ENCODE data around the gene MYO1E. TPM values are rescaled to one million over a fixed set of nuclear protein-coding genes. Genes with fewer than 3 reads are reported as not detected.

MYO1E gene
- total and polyA plus RNA-seq, 2 of the 8 experiments (the other 6 are each of a cell fraction or from before 2014, with no cell fraction given): 19.6 to 142 TPM

GRCh38 chr15:59168536-59168935, 204.1 kb downstream of the MYO1E start (continued):
- TF ChIP-seq RFX5 (IDR thresholded peaks at IDR 0.05; ENCODE audit: borderline replicate concordance, low read depth, low read length): no peak
- no peak for TF ChIP-seq SIN3A (conservative IDR thresholded peaks at IDR 0.05 in 1 of 2, IDR thresholded peaks at IDR 0.05 in 1 of 2; ENCODE audit: low read depth in 1 of 2, low read length in 2 of 2)
- TF ChIP-seq, protein P1, sequence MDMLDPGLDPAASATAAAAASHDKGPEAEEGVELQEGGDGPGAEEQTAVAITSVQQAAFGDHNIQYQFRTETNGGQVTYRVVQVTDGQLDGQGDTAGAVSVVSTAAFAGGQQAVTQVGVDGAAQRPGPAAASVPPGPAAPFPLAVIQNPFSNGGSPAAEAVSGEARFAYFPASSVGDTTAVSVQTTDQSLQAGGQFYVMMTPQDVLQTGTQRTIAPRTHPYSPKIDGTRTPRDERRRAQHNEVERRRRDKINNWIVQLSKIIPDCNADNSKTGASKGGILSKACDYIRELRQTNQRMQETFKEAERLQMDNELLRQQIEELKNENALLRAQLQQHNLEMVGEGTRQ (IDR thresholded peaks at IDR 0.05; ENCODE audit: low read length): no peak
- TF ChIP-seq, protein P2, sequence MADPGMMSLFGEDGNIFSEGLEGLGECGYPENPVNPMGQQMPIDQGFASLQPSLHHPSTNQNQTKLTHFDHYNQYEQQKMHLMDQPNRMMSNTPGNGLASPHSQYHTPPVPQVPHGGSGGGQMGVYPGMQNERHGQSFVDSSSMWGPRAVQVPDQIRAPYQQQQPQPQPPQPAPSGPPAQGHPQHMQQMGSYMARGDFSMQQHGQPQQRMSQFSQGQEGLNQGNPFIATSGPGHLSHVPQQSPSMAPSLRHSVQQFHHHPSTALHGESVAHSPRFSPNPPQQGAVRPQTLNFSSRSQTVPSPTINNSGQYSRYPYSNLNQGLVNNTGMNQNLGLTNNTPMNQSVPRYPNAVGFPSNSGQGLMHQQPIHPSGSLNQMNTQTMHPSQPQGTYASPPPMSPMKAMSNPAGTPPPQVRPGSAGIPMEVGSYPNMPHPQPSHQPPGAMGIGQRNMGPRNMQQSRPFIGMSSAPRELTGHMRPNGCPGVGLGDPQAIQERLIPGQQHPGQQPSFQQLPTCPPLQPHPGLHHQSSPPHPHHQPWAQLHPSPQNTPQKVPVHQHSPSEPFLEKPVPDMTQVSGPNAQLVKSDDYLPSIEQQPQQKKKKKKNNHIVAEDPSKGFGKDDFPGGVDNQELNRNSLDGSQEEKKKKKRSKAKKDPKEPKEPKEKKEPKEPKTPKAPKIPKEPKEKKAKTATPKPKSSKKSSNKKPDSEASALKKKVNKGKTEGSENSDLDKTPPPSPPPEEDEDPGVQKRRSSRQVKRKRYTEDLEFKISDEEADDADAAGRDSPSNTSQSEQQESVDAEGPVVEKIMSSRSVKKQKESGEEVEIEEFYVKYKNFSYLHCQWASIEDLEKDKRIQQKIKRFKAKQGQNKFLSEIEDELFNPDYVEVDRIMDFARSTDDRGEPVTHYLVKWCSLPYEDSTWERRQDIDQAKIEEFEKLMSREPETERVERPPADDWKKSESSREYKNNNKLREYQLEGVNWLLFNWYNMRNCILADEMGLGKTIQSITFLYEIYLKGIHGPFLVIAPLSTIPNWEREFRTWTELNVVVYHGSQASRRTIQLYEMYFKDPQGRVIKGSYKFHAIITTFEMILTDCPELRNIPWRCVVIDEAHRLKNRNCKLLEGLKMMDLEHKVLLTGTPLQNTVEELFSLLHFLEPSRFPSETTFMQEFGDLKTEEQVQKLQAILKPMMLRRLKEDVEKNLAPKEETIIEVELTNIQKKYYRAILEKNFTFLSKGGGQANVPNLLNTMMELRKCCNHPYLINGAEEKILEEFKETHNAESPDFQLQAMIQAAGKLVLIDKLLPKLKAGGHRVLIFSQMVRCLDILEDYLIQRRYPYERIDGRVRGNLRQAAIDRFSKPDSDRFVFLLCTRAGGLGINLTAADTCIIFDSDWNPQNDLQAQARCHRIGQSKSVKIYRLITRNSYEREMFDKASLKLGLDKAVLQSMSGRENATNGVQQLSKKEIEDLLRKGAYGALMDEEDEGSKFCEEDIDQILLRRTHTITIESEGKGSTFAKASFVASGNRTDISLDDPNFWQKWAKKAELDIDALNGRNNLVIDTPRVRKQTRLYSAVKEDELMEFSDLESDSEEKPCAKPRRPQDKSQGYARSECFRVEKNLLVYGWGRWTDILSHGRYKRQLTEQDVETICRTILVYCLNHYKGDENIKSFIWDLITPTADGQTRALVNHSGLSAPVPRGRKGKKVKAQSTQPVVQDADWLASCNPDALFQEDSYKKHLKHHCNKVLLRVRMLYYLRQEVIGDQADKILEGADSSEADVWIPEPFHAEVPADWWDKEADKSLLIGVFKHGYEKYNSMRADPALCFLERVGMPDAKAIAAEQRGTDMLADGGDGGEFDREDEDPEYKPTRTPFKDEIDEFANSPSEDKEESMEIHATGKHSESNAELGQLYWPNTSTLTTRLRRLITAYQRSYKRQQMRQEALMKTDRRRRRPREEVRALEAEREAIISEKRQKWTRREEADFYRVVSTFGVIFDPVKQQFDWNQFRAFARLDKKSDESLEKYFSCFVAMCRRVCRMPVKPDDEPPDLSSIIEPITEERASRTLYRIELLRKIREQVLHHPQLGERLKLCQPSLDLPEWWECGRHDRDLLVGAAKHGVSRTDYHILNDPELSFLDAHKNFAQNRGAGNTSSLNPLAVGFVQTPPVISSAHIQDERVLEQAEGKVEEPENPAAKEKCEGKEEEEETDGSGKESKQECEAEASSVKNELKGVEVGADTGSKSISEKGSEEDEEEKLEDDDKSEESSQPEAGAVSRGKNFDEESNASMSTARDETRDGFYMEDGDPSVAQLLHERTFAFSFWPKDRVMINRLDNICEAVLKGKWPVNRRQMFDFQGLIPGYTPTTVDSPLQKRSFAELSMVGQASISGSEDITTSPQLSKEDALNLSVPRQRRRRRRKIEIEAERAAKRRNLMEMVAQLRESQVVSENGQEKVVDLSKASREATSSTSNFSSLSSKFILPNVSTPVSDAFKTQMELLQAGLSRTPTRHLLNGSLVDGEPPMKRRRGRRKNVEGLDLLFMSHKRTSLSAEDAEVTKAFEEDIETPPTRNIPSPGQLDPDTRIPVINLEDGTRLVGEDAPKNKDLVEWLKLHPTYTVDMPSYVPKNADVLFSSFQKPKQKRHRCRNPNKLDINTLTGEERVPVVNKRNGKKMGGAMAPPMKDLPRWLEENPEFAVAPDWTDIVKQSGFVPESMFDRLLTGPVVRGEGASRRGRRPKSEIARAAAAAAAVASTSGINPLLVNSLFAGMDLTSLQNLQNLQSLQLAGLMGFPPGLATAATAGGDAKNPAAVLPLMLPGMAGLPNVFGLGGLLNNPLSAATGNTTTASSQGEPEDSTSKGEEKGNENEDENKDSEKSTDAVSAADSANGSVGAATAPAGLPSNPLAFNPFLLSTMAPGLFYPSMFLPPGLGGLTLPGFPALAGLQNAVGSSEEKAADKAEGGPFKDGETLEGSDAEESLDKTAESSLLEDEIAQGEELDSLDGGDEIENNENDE (IDR thresholded peaks at IDR 0.05; ENCODE audit: insufficient replicate concordance, low read length): no peak
- no peak for TF ChIP-seq NRF1 (IDR thresholded peaks at IDR 0.05; ENCODE audit: low read depth, low read length)
- TF ChIP-seq SP4 (IDR thresholded peaks at IDR 0.05; ENCODE audit: low read length): no peak
